GM19351 (cell line): ENCODE data around the gene KRTAP3-3.
"Not testable (repeated sequence)": the region's sequence is repeated elsewhere in the genome, so short reads cannot be mapped to it uniquely, and the experiment has no call there.

ENCODE experiments used
- ATAC-seq: cut with Tn5 transposase; IDR thresholded peaks from one replicate; pipeline ENCODE4 v1.9.1; 2021; ENCODE audit warnings: mild to moderate bottlenecking, moderate library complexity; ENCODE audit not compliant: unreplicated experiment

KRTAP3-3 gene

GRCh38 chr17:41008811-41009210 is 14.8 kb upstream of the KRTAP3-3 start, which contains the start of gene KRTAP3-1:
Gene KRTAP3-1 (minus strand): TSS chr17:41009128. CDS start chr17:41009074, 54 bp downstream.
- ATAC-seq: no peak

DNA sequence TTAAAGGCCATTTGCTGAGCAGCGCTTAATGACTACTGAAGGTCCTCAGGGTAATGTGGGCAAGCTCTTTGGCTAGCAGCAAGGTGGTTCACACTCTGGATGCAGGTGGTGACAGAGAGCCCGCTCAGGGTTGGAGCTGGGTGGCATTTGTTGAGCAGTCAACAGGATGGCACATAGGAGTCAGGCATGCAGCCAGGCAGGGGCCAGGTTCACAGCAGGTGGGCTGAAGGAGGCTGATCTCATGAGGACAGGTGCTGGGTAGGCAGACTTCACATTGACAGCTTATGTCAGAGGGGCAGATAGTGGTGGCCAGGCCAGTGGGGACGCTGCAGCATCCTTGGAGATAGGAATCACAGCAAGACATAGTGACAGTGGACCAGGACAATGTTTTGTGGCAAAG is 10.4 kb upstream of the KRTAP3-3 start:
- ATAC-seq: no peak

DNA sequence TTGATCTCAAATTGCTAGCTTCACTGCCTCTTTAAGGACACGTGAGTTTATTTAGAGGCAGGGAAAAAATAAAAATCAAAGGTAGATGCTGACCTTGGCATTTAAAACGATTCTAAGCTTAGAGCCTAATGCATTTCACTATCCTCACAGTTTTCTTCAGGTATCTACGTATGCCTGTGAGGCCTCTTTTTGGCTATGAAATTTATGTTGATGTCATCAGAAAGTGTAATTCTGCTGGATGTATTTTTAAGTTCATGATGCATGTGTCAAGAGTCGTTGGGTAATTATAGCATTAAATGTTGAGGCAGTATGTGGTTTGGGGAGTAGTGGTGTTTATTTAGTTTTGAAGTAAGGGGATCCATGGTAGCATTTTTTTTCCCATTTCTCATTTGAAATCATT is 10.0 kb upstream of the KRTAP3-3 start:
- no peak for ATAC-seq

GRCh38 chr17:41002814-41003213 is 8.8 kb upstream of the KRTAP3-3 start:
- no peak for ATAC-seq

DNA sequence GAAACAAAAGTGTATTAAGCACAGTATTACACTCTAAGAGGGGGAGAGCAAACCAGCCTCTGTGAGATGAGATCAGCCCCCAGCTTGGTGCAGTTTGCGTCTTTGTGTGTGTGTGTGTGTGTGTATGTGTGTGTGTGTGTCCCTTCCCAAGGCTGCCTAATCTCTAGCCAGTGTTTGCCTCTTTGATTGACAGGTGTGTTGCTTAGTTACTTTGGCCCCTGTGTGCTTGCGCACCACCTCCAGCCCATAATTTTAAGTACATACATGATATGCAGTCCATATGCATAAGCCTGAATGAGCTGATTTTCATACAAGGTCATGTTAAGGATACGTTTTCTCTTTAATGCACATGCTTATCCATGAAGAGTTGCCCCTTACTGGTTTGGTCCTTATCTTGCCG is 7.8 kb upstream of the KRTAP3-3 start:
- no peak for ATAC-seq

DNA sequence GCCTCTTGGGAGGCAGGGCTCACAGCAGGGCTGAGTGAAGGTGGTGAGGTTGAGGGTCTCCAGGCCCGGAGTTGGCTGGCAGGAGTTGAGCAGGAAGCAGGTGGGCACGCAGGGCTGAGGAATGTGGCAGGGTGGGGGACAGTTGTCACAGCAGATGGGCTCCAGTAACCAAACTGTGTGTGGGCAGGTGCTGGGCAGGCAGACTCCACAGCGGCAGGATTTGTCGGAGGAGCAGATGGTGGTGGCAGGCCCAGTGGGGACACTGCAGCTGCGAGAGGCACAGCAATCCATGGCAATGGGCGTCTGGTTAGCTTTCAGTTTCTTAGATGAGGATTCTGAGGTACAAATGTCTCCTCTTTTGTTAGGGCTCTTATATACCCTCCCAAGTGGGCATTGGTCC is 5.6 kb upstream of the KRTAP3-3 start, which contains the start of gene KRTAP3-2:
TSS of gene KRTAP3-2 (minus strand) at position 344 of the 400 bp plus-strand sequence. CDS start at position 291, 53 bp downstream.
- ATAC-seq: not testable (repeated sequence)

DNA sequence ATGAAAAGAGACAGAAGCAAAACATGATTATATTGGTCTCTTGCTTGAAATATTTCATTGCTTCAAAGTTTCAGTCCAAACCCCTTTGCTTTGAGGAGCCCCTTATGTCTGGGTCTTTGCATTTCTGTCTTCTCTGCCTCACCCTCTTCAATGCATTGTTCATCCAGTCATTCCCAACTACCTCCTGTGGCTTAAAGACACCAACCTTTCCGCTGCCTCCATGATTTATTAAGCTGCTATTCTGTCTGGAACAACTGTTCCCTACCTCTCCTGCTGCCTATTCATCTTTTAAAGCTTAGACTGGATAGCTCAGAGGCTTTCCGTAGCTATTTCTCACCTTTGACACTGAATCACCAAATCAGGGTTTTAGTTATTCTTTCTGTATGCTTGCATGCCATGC is 3.4 kb upstream of the KRTAP3-3 start:
- ATAC-seq: no peak

DNA sequence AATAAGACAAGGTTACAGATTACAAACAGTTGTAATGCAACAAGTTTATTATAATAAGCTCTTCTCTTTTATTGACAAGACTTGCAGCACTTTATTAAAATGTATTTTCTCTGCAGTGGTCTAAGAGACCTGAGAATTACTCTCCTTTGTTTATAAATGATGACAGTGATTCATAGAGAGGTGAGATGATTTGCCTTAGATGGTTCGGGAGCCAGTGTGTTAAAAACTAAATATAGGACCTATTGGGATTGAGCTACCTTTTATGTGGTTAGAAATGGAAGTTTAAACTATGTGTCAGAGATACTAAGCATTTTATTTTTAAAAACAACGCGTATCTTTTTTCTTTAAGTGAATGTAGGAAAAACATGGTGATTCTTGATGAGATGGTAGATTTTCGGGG is 2.9 kb upstream of the KRTAP3-3 start:
- ATAC-seq: no peak

DNA sequence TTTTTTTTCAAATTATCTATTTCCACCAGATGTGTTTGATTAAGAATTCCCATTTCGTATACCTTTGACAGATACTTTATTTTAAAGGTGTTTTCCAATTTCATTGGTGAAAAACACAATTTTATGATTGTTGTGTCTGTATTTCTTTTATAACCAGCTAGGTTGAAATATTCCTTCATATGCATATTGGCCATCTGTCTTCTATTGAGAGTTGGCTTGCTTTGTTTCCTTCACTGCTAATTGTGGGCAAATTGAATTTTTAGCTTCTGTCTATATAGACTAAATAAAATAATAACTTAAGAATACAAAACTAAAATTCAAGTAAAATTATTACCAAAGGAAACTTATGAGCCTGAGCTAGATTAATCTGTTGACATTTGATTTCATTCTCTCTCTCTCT is 1.2 kb upstream of the KRTAP3-3 start:
- no peak for ATAC-seq

DNA sequence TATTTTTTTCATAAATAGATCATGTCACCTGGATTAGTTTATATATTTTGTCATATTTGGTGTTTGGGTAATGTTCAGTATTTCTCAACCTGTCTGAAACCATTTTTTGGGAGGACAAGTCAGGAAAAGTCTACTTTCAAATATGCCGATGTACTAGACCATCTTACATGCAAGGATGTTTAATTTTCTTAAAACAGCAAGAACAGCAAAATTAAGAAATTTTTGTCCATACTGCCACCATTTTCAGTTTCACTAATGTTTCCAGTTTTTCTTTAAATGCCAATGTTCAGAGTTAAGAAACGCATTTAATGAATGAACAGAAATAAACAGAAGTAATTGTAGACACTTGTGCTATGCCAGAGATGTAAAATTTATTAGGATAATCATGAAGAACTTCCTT is 880 bp downstream of the KRTAP3-3 start:
- no peak for ATAC-seq

DNA sequence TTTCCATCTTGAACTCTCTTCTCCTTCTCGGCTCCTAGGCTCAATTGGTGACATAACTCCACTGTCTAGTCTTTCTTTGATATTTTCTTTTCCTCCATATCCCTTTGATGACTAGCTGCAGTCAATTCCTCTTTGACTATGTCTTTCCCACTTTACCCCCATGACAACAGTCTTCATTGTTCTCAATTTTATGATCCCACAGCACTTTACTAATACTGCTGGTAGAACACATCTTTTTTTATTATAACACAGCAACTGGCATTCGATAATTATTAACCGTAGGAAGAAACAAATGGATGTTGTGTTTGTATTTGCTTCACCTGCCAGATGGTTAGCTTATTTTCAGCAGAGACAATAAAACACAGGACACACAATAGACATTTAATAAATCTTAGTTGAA is 1.3 kb downstream of the KRTAP3-3 start:
- ATAC-seq: no peak

- ATAC-seq: no peak
Measured at GRCh38 chr17:40986920-40987319, 7.0 kb downstream of the KRTAP3-3 start.

DNA sequence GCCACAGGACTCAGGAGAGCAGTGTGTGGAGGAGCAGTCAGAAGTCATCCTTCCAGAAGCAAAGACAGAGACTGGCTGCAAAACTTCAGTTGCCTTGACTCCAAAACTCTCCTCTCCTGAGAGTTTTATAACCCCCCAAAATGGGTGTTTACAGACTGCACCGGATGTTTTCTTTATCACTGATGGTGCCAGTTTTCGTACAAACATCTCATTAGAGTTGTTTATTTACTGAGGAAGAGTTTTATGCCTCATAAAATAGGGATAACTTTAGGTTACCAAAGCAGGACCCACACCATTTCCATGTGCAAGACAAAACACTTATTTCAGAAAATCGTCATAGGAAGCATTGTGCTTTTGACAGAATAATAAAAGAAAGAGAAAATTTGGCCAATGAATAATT is 9.7 kb downstream of the KRTAP3-3 start, which contains the start of gene KRT40:
TSS of gene KRT40 (minus strand) at position 101 of the 400 bp plus-strand sequence. CDS start at position 48, 53 bp downstream.
- no peak for ATAC-seq

DNA sequence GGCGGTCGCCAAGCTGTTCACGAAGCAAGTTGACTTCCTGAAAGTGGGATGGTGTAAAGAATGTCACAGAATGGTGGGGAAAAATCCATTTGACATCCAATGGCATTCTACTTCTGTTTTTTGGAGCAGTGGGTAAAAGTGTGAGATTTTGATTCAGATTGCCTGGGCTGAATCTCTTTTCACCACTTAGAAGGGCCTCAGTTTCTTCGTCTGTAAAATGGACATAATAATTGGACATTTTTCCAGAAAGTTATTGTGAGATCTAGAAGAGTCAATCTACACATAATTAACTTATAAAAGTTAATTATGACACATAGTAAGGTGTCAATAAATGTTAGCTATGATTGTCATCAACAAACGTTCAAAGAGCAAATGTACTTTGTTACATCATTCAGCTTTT is 12.8 kb downstream of the KRTAP3-3 start:
- no peak for ATAC-seq

DNA sequence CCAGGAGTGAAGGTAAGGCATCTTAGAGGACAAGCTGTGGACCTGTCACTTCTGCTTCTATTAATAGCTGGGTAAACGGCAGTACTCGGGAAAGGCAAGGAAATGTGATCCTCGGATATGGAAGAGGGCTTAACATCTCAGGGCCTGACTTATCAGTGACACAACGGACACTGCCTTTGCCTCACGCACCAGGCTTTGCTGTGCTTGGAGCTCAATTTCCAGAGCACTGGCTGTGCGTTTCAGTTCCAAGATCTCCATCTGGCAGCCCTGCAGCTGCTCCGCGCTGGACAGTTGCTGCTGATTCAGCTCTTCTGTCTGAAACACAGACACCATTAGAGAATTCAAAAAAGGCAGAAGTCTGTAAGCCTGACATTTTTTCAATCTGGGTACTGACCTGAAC is 13.4 kb downstream of the KRTAP3-3 start:
- ATAC-seq: no peak

GRCh38 chr17:40980117-40980516 is 13.8 kb downstream of the KRTAP3-3 start:
- no peak for ATAC-seq

- no peak for ATAC-seq
Measured at GRCh38 chr17:40978575-40979151, 15.3 kb downstream of the KRTAP3-3 start.

DNA sequence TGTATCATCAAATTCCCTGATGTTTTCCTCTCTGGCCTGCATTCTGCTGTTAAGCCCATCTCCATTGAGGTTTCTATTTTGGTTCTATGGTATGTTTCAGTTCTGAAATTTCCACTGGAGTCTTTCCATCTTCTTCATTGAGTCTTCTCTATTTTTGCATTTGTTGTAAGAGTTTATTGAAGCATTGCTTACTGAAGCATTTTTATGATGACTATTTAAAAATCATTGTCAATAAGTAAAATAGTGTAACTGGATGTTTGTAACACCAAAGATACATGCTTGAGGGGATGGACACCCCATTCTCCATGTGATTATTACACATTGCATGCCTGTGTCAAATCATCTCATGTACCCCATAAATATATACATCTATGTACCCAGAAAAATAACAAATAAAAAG is 18.4 kb downstream of the KRTAP3-3 start:
- no peak for ATAC-seq

DNA sequence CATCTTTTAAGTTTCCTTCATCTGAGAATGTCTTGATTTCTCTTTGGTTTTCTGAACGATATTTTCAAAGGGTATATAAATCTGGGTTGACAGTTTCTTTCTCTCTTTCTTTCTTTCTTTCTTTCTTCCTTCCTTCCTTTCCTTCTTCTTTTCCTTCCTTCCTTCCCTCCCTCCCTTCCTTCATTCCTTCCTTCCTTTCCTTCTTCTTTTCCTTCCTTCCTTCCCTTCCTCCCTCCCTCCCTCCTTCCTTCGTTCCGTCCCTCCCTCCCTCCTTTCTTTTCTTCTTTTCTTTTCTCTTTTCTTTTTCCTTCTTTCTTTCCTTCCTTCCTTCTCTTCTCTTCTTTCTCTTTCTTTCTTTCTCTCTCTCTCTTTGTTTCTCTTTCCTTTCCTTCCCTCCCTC is 19.6 kb downstream of the KRTAP3-3 start:
- ATAC-seq: no peak

GRCh38 chr17:40967582-40967981 is 26.4 kb downstream of the KRTAP3-3 start:
- no peak for ATAC-seq

DNA sequence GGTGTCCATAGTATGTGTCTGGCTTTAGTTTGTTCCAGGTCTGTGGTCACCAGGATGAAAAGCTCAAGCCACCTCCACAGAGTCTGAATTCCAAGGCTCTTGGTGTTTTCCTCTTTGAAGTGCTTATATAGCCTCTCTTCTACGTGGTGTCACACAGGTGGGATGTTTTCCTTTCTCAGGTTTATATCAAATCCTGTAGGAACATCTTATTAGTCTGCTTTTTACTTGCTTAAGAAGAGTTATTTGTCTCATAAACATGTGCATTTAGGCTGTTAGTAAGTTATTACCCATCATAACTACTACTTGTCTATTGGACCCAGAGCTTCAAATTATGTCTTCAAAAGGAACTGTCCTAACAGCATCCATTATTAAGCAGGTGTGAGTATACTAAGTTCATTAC is 27.1 kb downstream of the KRTAP3-3 start, which contains the start of gene KRT39:
TSS of gene KRT39 (minus strand) at position 101 of the 400 bp plus-strand sequence. CDS start at position 9, 92 bp downstream.
- no peak for ATAC-seq

- ATAC-seq: no peak
Measured at GRCh38 chr17:40963838-40964237, 30.1 kb downstream of the KRTAP3-3 start.

- no peak for ATAC-seq
Measured at GRCh38 chr17:40962059-40962561, 31.9 kb downstream of the KRTAP3-3 start.
